ENCODE measurements around the gene UGGT1.
"Not testable (repeated sequence)": the region's sequence is repeated elsewhere in the genome, so short reads cannot be mapped to it uniquely, and the experiment has no call there.

UGGT1 gene

DNA sequence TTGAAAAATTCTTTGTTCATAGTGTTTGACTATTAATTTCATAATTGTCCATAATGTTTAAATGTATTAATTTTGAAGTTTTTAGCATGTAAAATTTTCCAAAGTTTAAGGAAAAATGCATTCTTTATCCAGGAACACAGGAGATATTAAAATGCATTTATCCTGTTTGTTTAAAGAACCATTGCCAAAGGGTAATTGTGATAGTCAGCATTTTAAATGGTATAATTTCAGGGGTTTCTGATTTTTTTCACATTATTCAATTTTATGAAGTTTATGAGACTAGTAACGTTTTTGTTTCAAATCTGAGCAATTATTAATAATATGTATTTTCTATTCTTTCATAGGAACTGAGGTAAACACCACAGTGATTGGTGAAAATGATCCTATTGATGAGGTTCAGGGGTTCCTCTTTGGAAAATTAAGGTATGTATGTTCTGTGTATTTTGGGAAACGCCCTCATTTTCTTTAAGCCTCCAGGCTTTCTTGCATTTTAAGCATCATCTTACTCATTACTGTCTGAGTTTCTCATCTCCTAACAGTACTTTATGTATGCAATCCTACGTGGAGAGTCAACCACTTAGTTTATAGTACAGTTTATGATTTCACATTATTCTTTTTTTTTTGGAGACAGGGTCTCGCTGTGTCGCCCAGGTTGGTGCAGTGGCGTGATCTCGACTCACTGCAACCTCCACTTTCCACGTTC is 25.1 kb downstream of the UGGT1 start:
- no peak for DNase-seq

- DNase-seq: no peak
Observed at GRCh38 chr2:128134573-128134972, 43.6 kb downstream of the UGGT1 start.

DNA sequence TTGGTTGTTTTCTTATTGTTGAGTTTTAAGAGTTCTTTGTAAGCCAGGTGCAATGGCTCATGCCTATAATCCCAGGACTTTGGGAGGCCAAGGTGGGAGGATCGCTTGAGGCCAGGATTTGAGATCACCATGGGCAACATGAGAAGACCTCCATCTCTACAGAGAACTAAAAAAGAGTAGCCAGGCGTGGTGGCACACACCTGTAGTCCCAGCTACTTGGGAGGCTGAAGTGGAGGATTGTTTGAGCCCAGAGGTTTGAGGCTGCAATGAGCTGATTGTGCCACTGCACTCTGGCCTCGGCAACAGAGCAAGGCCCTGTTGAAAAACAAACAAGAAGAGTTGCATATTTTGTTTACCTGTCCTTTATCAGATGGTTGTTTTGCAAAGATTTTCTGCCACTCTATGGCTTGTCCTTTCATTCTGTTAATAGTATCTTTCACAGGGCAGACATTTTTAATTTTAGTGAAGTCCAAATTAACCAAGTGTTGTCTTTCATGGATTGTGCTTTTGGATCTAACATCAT is 46.2 kb downstream of the UGGT1 start:
- no peak for DNase-seq

DNA sequence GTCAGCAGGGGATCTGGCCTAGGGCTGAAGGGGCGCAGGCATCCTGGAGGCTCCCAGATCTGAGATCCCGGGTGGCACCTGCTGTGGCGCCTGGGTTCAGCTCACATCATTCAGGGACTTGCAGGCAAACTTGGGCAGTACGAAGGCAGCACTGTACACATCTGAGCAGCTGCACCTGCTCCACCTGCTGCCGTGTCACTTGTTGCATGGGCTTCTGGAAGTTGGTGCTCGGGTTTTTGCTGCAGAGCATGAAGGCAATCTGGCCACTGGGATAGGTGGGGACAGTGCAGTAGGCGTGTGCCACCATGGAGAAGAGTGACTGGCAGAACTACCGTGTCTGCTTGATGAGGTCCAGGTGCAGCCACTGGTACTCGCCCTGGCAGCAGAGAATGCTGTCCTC is 48.6 kb downstream of the UGGT1 start:
- DNase-seq: no peak

- no peak for DNase-seq
Observed at GRCh38 chr2:128145651-128146050, 54.7 kb downstream of the UGGT1 start.

- DNase-seq: no peak
Observed at GRCh38 chr2:128153786-128154185, 62.8 kb downstream of the UGGT1 start.

DNA sequence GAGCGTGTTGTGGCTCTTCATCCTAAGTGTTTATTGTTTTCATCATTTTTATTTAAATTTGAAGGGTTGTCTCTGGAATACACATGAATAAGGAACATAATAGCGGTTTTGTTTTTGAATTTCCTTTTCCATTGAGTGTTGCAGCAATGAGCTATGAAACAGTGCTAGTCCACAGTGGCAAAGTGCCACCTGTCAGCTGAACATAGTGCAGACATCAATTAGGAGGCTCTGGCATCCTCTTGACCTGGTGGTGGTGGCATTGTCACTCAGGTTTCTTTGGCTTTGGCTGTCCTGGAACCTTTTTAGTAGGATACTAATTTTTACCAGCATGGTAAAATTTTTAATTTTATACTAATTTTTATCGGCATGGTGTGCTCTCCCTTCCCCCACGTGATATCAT is 63.2 kb downstream of the UGGT1 start:
- no peak for DNase-seq

- no peak for DNase-seq
Observed at GRCh38 chr2:128155970-128156369, 65.0 kb downstream of the UGGT1 start.

- no peak for DNase-seq
Observed at GRCh38 chr2:128156812-128157211, 65.8 kb downstream of the UGGT1 start.

DNA sequence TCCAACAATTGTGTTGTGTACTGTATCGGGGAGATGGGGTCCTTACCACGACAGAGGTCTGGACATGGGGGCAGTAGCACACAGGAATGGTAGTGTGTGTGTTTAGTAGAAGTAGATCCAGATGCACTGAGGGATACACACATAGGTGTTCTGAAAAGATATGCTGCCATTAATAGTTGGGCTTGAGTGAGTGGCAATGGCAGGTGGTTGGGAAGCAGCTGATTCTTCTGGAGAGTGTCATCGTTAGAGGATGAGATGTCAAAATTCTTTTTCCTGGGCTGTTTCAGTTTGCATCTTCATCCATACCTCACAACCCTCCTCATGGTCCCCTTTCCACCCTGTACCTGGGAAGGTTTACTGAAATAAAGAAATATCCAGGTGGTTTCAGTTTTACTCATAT is 66.6 kb downstream of the UGGT1 start:
- no peak for DNase-seq

DNA sequence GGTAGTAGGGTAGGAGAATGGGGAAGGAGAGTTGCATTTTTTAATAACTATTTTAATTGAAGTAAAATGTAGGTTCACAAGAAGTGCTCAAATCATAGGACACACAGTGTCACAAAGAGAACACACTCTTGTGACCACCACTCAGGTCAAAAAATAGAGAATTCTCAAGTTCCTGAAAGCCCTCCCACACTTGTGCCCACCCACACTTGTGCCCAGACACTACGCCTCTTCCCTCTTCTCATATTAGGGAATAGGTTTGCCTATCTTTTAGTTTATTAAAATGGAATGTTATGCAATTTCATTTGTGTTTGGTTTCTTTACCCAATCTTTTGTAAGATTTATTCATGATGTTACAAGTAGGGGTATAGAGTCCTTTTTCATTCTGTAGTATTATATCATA is 67.2 kb downstream of the UGGT1 start:
- no peak for DNase-seq

DNA sequence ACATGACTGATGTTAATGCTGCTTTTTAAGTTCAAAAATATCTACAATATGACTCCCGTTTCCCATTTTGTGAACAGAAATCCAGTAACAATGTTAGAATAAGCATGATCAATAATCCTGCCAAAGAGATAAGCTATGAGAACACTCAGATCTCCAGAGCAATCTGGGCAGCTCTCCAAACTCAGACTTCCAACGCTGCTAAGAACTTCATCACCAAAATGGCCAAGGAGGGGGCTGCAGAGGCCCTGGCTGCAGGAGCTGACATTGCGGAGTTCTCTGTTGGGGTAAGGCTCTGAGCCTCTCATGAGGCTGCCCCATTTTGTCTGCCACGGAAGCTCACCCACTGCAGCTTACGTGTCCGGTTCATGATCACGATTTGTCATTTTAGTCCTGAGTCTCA is 68.4 kb downstream of the UGGT1 start:
- no peak for DNase-seq

- DNase-seq: no peak
Observed at GRCh38 chr2:128160616-128161275, 69.7 kb downstream of the UGGT1 start.

DNA sequence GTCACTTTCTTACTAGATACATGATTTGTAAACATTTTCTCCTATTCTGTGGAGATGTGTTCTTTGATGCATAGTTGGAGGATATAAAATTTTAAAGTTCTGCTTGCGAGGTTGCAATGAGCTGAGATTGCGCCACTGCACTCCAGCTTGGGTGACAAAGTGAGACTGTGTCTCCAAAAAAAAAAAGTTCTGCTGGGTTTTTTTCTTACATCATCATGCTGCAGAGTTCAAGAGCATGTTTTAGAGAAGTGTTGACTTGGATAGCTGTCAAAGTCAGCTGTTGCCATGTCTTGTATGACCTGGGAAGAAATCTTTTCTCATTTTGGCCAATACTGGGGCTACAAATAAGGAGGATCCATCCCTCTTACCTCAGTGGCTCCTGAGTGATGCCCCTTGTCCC is 71.3 kb downstream of the UGGT1 start:
- DNase-seq: no peak

GRCh38 chr2:128164311-128164710 is 73.3 kb downstream of the UGGT1 start:
- DNase-seq: no peak

DNA sequence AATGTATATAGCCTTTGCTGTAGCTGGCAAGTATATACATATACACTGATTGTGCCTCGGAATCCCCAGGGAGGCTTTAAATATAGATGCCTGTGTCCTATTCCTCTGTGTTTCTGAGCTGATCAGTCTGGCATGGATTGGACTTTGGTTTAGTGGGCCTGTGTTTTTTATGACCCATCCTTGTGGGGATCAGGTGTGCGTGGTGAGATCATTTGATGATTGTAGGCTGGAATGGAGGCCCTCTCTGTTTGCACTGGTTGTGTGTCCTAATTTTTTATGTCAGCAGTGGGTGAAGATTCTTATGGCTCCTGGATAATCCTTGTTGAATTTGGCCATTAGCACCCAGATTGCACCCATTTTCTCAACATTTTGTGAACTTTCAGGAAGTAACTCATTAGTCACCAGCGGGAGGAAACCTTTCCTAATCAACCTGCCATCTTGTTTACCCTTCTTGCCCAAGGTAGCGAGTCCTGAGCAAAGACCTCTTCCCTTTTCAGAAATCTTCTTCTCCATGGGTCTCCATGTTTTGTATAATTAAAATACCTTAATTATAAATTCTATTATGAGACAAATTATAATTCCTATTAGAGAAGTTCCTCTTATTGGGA is 75.8 kb downstream of the UGGT1 start:
- DNase-seq: no peak

- DNase-seq: no peak
Observed at GRCh38 chr2:128169094-128169493, 78.1 kb downstream of the UGGT1 start.

- DNase-seq: no peak
Observed at GRCh38 chr2:128169497-128169896, 78.5 kb downstream of the UGGT1 start.

DNA sequence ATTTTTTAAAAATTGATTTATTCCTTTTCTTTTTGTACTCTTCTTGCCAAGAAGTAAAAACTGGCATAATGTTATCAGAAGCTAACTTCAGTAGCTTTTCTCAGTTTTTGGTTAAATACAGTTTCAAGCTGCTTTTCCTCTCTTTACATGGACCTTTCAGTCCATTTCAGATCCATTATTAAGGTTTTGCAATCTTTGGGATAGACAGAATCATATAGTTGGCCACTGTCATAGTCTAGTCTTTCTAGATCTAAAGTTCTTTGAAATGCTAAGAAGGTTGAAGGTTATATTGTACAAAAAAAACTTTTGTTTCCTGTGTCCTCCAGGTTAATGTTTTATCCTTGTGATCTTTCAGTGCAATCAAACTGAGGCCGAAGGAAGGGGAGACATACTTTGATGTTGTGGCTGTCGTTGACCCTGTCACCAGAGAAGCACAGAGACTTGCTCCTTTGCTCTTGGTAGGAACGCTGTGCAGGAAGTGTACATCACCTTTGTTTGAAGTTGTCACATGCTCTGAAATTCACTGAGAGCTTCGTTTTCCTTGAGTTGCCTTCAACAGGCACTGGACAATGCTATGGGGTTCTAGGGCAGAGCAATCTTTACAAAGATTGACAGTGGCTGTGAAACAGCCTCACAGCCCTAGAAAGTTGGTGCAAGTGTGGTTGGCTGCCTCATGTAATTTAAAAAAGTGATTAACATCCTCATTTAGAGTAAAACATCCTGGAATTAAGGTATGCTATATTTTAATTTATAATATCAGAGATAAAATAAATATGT is 79.1 kb downstream of the UGGT1 start:
- no peak for DNase-seq

GRCh38 chr2:128170776-128171175 is 79.8 kb downstream of the UGGT1 start:
- DNase-seq: no peak

- DNase-seq: no peak
Observed at GRCh38 chr2:128172191-128172590, 81.2 kb downstream of the UGGT1 start.

DNA sequence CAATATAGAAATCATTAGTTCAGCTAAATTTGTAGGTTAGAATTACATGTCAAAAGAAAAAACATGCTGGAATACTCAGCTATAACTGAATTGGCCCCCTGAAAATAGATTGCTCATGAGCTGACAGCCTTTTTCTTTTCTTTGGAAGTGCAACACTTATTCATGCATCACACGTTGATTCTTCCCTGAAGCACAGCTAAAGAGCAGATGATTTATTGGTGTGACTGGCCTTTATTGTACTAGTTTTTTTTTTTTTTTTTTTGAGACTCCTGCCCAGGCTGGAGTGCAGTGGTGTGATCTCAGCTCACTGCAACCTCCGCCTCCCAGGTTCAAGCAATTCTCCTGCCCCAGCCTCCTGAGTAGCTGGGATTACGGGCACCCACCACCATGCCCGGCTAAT is 83.1 kb downstream of the UGGT1 start:
- not testable (repeated sequence) for DNase-seq

GRCh38 chr2:128177315-128177714 is 86.3 kb downstream of the UGGT1 start:
- DNase-seq: no peak
